B cell (primary cell): ENCODE data around the gene LGALS3.

Source experiments
- EZH2 ChIP-seq: IDR thresholded peaks from 2 replicates; pipeline ENCODE4 v1.6.1; 2012; ENCODE audit warnings: borderline replicate concordance, low read depth, mild to moderate bottlenecking, moderate library complexity, low read length; ENCODE audit not compliant: insufficient read depth, poor library complexity, severe bottlenecking
- TF ChIP-seq, protein P1 (sequence below): fragments of 200-600 bp; IDR thresholded peaks from one replicate; pipeline ENCODE4 v1.8.0; 2022; ENCODE audit warnings: antibody characterized with exemption, mild to moderate bottlenecking

DNA sequence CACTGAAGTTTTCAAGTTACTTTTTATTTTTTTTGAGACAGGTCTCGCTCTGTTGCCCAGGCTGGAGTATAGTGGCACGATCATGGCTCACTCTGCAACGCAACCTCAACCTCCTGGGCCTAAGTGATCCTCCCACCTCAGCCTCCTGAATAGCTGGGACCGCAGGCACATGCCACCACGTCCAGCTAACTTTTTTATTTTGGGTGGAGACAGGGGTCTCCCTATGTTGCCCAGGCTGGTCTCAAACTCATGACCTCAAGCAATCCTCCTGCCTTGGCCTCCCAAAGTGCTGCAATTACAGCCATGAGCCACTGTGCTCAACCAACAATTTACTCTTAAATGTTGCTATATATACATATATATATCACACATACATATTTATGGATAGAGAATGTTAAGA is 27.4 kb upstream of the LGALS3 start:
- TF ChIP-seq, protein P1, sequence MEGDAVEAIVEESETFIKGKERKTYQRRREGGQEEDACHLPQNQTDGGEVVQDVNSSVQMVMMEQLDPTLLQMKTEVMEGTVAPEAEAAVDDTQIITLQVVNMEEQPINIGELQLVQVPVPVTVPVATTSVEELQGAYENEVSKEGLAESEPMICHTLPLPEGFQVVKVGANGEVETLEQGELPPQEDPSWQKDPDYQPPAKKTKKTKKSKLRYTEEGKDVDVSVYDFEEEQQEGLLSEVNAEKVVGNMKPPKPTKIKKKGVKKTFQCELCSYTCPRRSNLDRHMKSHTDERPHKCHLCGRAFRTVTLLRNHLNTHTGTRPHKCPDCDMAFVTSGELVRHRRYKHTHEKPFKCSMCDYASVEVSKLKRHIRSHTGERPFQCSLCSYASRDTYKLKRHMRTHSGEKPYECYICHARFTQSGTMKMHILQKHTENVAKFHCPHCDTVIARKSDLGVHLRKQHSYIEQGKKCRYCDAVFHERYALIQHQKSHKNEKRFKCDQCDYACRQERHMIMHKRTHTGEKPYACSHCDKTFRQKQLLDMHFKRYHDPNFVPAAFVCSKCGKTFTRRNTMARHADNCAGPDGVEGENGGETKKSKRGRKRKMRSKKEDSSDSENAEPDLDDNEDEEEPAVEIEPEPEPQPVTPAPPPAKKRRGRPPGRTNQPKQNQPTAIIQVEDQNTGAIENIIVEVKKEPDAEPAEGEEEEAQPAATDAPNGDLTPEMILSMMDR, result no peak
- TF ChIP-seq EZH2, result no peak
